Activated naive CD4-positive, alpha-beta T cell treated with anti-CD3 and anti-CD28 coated beads, Interleukin-2, amount 50 U/mL, for 72 hours (primary cell): ENCODE results near the gene DLG4. TPM values are rescaled to one million over a fixed set of nuclear protein-coding genes. Genes with fewer than 3 reads are reported as not detected.
"Not testable (repeated sequence)": the region's sequence is repeated elsewhere in the genome, so short reads cannot be mapped to it uniquely, and the experiment has no call there.

Source experiments
- ATAC-seq, 2 donors: fragments of 150-1000 bp; cut with Tn5 transposase; 2 replicates each; pipeline ENCODE4 v1.10.0; 2021; ENCODE audit warnings: mild to moderate bottlenecking in 2 of 2, moderate library complexity in 2 of 2
- DNase-seq, 2 donors: peaks; one replicate each; pipeline ENCODE4 v3.0.0; 2021 to 2022; ENCODE audit warnings: low spot score in 2 of 2
- H3K27ac Mint-ChIP-seq, 2 donors: one replicate each; pipeline ENCODE4 v1.8.0; 2022; ENCODE audit warnings: mild to moderate bottlenecking in 2 of 2, mixed read lengths in 2 of 2
- H3K36me3 Mint-ChIP-seq, 2 donors: one replicate each; pipeline ENCODE4 v1.8.0; 2022; ENCODE audit warnings: mixed read lengths in 2 of 2
- H3K9me3 Mint-ChIP-seq, 2 donors: one replicate each; pipeline ENCODE4 v1.8.0; 2022; ENCODE audit warnings: mixed read lengths in 2 of 2
- total RNA-seq, 2 donors: library from RNA; stranded (reverse); gene quantifications; one replicate each; pipeline ENCODE4 v1.2.3, GENCODE V29; 2022

Gene DLG4
- total RNA-seq, 2 donors from 2014 or later: 20.1 to 27.1 TPM

GRCh38 chr17:7173687-7174602 lies 45.7 kb downstream of the DLG4 start:
- ATAC-seq: peak; percentile 72 to 74
- no peak overlapping the region for H3K27ac Mint-ChIP-seq
- no peaks in the 10 kb centered on the region for H3K36me3 Mint-ChIP-seq
- no peaks in the 10 kb centered on the region for H3K9me3 Mint-ChIP-seq
- DNase-seq: peak in 1 of 2 donors; percentile 49

GRCh38 chr17:7172522-7173191 lies 47.0 kb downstream of the DLG4 start:
- not testable (repeated sequence) for H3K9me3 Mint-ChIP-seq, ATAC-seq, H3K36me3 Mint-ChIP-seq, H3K27ac Mint-ChIP-seq, DNase-seq

- not testable (repeated sequence) for ATAC-seq, H3K36me3 Mint-ChIP-seq, DNase-seq, H3K27ac Mint-ChIP-seq, H3K9me3 Mint-ChIP-seq
These were observed 50.1 kb downstream of the DLG4 start for GRCh38 chr17:7169565-7169908.

- not testable (repeated sequence) for H3K27ac Mint-ChIP-seq, H3K9me3 Mint-ChIP-seq
These were observed 50.6 kb downstream of the DLG4 start for GRCh38 chr17:7168841-7169564.

GRCh38 chr17:7167832-7168231 lies 51.8 kb downstream of the DLG4 start:
- Mint-ChIP-seq H3K36me3 (no peaks in the 10 kb centered on the region), H3K9me3 (no peaks in the 10 kb centered on the region), H3K27ac (no peak overlapping the region)
- ATAC-seq (no peak), DNase-seq (no peak)

More at GRCh38 chr17:7168841-7169564, 50.6 kb downstream of the DLG4 start:
- not testable (repeated sequence) for DNase-seq, ATAC-seq, H3K36me3 Mint-ChIP-seq

- DNase-seq (no peak), ATAC-seq (no peak)
- Mint-ChIP-seq H3K36me3 (no peaks in the 10 kb centered on the region), H3K9me3 (no peaks in the 10 kb centered on the region), H3K27ac (no peak overlapping the region)
These were observed 52.8 kb downstream of the DLG4 start for GRCh38 chr17:7166873-7167272.

GRCh38 chr17:7159571-7159970 lies 60.1 kb downstream of the DLG4 start:
- not testable (repeated sequence) for ATAC-seq, H3K36me3 Mint-ChIP-seq, H3K27ac Mint-ChIP-seq, DNase-seq, H3K9me3 Mint-ChIP-seq

GRCh38 chr17:7158424-7158823 lies 61.2 kb downstream of the DLG4 start:
- ATAC-seq, H3K36me3 Mint-ChIP-seq, DNase-seq, H3K9me3 Mint-ChIP-seq, H3K27ac Mint-ChIP-seq: not testable (repeated sequence)

GRCh38 chr17:7156342-7156940 lies 63.2 kb downstream of the DLG4 start:
- Mint-ChIP-seq H3K9me3 (no peaks in the 10 kb centered on the region), H3K27ac (no peak overlapping the region), H3K36me3 (no peaks in the 10 kb centered on the region)
- DNase-seq: no peak
- no peak for ATAC-seq

- ATAC-seq (peak; percentile 24 to 86), DNase-seq (no peak)
- no peak overlapping the region for H3K27ac Mint-ChIP-seq
- H3K36me3 Mint-ChIP-seq: no peaks in the 10 kb centered on the region
- H3K9me3 Mint-ChIP-seq: no peaks in the 10 kb centered on the region
These were observed 71.9 kb downstream of the DLG4 start for GRCh38 chr17:7147772-7148171.

- ATAC-seq (no peak), DNase-seq (no peak)
- Mint-ChIP-seq H3K36me3 (no peaks in the 10 kb centered on the region), H3K27ac (no peak overlapping the region), H3K9me3 (no peaks in the 10 kb centered on the region)
These were observed 73.5 kb downstream of the DLG4 start for GRCh38 chr17:7146115-7146514.

- H3K36me3 Mint-ChIP-seq: no peaks in the 10 kb centered on the region
- no peak for DNase-seq
- no peaks in the 10 kb centered on the region for H3K9me3 Mint-ChIP-seq
- ATAC-seq: no peak
- no peak overlapping the region for H3K27ac Mint-ChIP-seq
These were observed 75.4 kb downstream of the DLG4 start for GRCh38 chr17:7144213-7144612.

GRCh38 chr17:7141824-7142223 lies 77.8 kb downstream of the DLG4 start:
- DNase-seq: no peak
- Mint-ChIP-seq H3K36me3 (no peaks in the 10 kb centered on the region), H3K9me3 (no peaks in the 10 kb centered on the region), H3K27ac (no peak overlapping the region)
- ATAC-seq: no peak

- Mint-ChIP-seq H3K36me3 (no peaks in the 10 kb centered on the region), H3K27ac (no peak overlapping the region), H3K9me3 (no peaks in the 10 kb centered on the region)
- no peak for DNase-seq
- ATAC-seq: no peak
These were observed 80.2 kb downstream of the DLG4 start for GRCh38 chr17:7139400-7139799.

- no peak overlapping the region for H3K27ac Mint-ChIP-seq
- DNase-seq: no peak
- no peaks in the 10 kb centered on the region for H3K9me3 Mint-ChIP-seq
- no peak for ATAC-seq
- H3K36me3 Mint-ChIP-seq: no peaks in the 10 kb centered on the region
These were observed 80.7 kb downstream of the DLG4 start for GRCh38 chr17:7138800-7139381.

GRCh38 chr17:7137171-7137943 lies 82.3 kb downstream of the DLG4 start:
- ATAC-seq (no peak), DNase-seq (no peak)
- no peaks in the 10 kb centered on the region for H3K36me3 Mint-ChIP-seq
- H3K27ac Mint-ChIP-seq: no peak overlapping the region
- H3K9me3 Mint-ChIP-seq: no peaks in the 10 kb centered on the region
